Measurements from ENCODE around the gene PRSS1.
"Not testable (repeated sequence)": the region's sequence is repeated elsewhere in the genome, so short reads cannot be mapped to it uniquely, and the experiment has no call there.

The PRSS1 gene

GRCh38 chr7:142749218-142749993, at the start of gene PRSS1:
Gene PRSS1, plus strand, starts transcription at chr7:142749472. Its CDS starts 13 bp downstream, at chr7:142749485.
- no peak for DNase-seq

- DNase-seq: not testable (repeated sequence)
Measured at GRCh38 chr7:142700935-142701334, 48.3 kb upstream of the PRSS1 start.

GRCh38 chr7:142703655-142704305, 45.5 kb upstream of the PRSS1 start:
- DNase-seq: peak; percentile 13 to 40

- not testable (repeated sequence) for DNase-seq
Measured at GRCh38 chr7:142708726-142709125, 40.5 kb upstream of the PRSS1 start.

- no peak for DNase-seq
Measured at GRCh38 chr7:142709921-142710320, 39.4 kb upstream of the PRSS1 start.

- DNase-seq: no peak
Measured at GRCh38 chr7:142711196-142711595, 38.1 kb upstream of the PRSS1 start.

GRCh38 chr7:142711746-142712616, 37.3 kb upstream of the PRSS1 start:
- DNase-seq: peak; percentile 25 to 31

- no peak for DNase-seq
Measured at GRCh38 chr7:142712617-142712957, 36.7 kb upstream of the PRSS1 start.

GRCh38 chr7:142714375-142714774, 34.9 kb upstream of the PRSS1 start:
- DNase-seq: peak; percentile 81 to 85

GRCh38 chr7:142716596-142716995, 32.7 kb upstream of the PRSS1 start:
- no peak for DNase-seq

GRCh38 chr7:142717453-142717852, 31.8 kb upstream of the PRSS1 start:
- peak; percentile 49 to 63 for DNase-seq

- DNase-seq: no peak
Measured at GRCh38 chr7:142718313-142718712, 31.0 kb upstream of the PRSS1 start.

GRCh38 chr7:142720172-142720773, 29.0 kb upstream of the PRSS1 start:
- DNase-seq: no peak

- DNase-seq: no peak
Measured at GRCh38 chr7:142720986-142721385, 28.3 kb upstream of the PRSS1 start.

GRCh38 chr7:142722248-142722794, 27.0 kb upstream of the PRSS1 start:
- no peak for DNase-seq

- no peak for DNase-seq
Measured at GRCh38 chr7:142733271-142733670, 16.0 kb upstream of the PRSS1 start.

- DNase-seq: no peak
Measured at GRCh38 chr7:142739923-142740492, 9.3 kb upstream of the PRSS1 start.

GRCh38 chr7:142740786-142741185, 8.5 kb upstream of the PRSS1 start:
- DNase-seq: no peak

GRCh38 chr7:142741932-142742331, 7.3 kb upstream of the PRSS1 start:
- DNase-seq: not testable (repeated sequence)

- no peak for DNase-seq
Measured at GRCh38 chr7:142745091-142745635, 4.1 kb upstream of the PRSS1 start.

GRCh38 chr7:142745745-142746144, 3.5 kb upstream of the PRSS1 start:
- no peak for DNase-seq

GRCh38 chr7:142746264-142746663, 3.0 kb upstream of the PRSS1 start:
- DNase-seq: peak; percentile 12 to 13
